Right atrium auricular region (tissue), 2 donors: ENCODE measurements around the gene KMT2E. TPM values are rescaled to one million over a fixed set of nuclear protein-coding genes. Genes with fewer than 3 reads are reported as not detected.

Source experiments
- DNase-seq: peaks from one replicate; pipeline ENCODE4 v3.0.0-alpha.2; 2019; ENCODE audit warnings: low spot score
- H3K27ac ChIP-seq, 2 donors: fragments of 200-600 bp; sonication (generic); 1 replicate in 1 of 2; 2 replicates in 1 of 2; pipeline ENCODE4 v1.5.1; 2016 to 2019
- H3K27me3 ChIP-seq, 2 donors: fragments of 200-600 bp; sonication (generic); one replicate each; pipeline versions ENCODE4 v1.5.1 to v1.6.0; 2017 to 2019
- H3K36me3 ChIP-seq: fragments of 200-600 bp; sonication (generic); one replicate; pipeline ENCODE4 v1.5.1; 2016
- H3K4me1 ChIP-seq, 2 donors: fragments of 200-600 bp; sonication (generic); one replicate each; pipeline versions ENCODE4 v1.5.1 to v1.6.0; 2017 to 2019
- H3K4me3 ChIP-seq, 2 donors: fragments of 200-600 bp; sonication (generic); 1 replicate in 1 of 2; 2 replicates in 1 of 2; pipeline ENCODE4 v1.5.1; 2017 to 2019; ENCODE audit warnings: mild to moderate bottlenecking in 1 of 2, moderate library complexity in 1 of 2
- H3K9me3 ChIP-seq, 2 donors: fragments of 200-600 bp; sonication (generic); one replicate each; pipeline ENCODE4 v1.5.1; 2019
- CTCF ChIP-seq, 2 donors: fragments of 200-600 bp; sonication (generic); IDR thresholded peaks; one replicate each; pipeline ENCODE4 v1.5.1; 2019; ENCODE audit warnings: antibody characterized with exemption in 2 of 2
- total RNA-seq, 2 donors: library from RNA; depleted of rRNA; stranded (reverse); fragments of >200 nt; gene quantifications; one replicate each; pipeline ENCODE4 v1.1.0, GENCODE V29; 2016

KMT2E gene
- total RNA-seq, 2 donors from 2014 or later: 51.4 to 81.3 TPM

DNA sequence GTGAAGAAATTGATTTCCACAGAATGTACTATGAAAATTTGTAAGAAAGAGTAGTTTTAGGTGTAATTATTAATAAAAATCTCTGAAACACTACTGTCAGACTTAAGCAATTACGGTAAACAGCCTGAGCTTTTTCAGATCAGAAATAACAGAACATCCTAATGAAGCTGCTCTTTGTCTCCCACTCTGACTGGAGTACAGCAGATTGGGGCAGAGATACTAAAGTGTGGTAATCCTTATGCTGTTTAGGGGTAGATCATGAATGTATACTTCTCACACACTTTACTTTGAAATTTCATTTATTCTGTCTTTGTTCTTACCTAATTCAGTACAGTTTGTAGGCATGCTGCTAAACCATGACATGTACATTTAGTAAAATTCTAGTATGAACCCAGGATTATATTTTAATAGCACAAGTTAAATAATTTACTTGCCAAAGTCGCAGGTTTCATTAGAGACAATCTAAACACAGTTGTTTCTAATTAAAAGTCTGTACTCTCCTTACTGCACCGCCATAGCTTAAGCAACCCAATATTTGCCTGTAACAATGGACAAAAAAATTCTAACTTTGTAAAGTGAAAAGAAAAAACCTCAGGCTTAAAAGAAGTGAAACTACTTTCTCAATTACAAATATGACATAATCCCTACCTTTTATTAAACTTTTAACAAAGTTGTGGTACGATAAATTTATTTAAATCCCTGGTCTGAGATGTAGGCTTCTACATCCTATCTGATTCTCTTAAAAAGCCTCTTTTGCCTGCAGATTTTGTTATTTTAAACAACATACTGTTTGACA, 88.8 kb downstream of the KMT2E start:
- no peak for DNase-seq
- no peak overlapping the region for H3K27ac ChIP-seq
- no peaks in the 10 kb centered on the region for H3K27me3 ChIP-seq
- H3K9me3 ChIP-seq: no peaks in the 10 kb centered on the region
- no peak for TF ChIP-seq CTCF (IDR thresholded peaks at IDR 0.05)
- H3K36me3 ChIP-seq: peaks cover 66% of the 10 kb centered on the region
- no peak overlapping the region for H3K4me3 ChIP-seq
- H3K4me1 ChIP-seq: peaks cover 0 to 7% of the 10 kb centered on the region in 2 donors

- no peaks in the 10 kb centered on the region for H3K27me3 ChIP-seq
- TF ChIP-seq CTCF (IDR thresholded peaks at IDR 0.05): no peak
Measured at GRCh38 chr7:105105579-105105978, 91.6 kb downstream of the KMT2E start.

GRCh38 chr7:105106473-105106872, 92.5 kb downstream of the KMT2E start:
- H3K27ac ChIP-seq: no peak overlapping the region
- H3K4me3 ChIP-seq: no peak overlapping the region
- no peak for TF ChIP-seq CTCF (IDR thresholded peaks at IDR 0.05)
- H3K9me3 ChIP-seq: no peaks in the 10 kb centered on the region
- H3K27me3 ChIP-seq: no peaks in the 10 kb centered on the region
- peaks cover 0 to 7% of the 10 kb centered on the region in 2 donors for H3K4me1 ChIP-seq
- peaks cover 91% of the 10 kb centered on the region for H3K36me3 ChIP-seq
- DNase-seq: no peak

More at GRCh38 chr7:105105579-105105978, 91.6 kb downstream of the KMT2E start:
- DNase-seq: no peak
- Histone ChIP-seq H3K27ac (no peak overlapping the region), H3K4me1 (peaks cover 0 to 7% of the 10 kb centered on the region in 2 donors), H3K9me3 (no peaks in the 10 kb centered on the region), H3K36me3 (peaks cover 82% of the 10 kb centered on the region), H3K4me3 (no peak overlapping the region)

DNA sequence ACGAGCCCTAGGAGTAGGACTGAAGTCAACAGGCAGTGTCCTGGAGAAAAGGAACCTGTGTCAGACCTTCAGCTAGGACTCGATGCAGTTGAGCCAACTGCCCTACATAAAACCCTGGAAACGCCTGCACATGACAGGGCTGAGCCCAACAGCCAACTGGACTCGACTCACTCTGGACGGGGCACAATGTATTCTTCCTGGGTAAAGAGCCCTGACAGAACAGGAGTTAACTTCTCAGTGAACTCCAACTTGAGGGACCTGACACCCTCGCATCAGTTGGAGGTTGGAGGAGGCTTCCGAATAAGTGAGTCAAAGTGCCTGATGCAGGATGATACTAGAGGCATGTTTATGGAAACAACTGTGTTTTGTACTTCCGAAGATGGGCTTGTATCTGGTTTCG, 93.5 kb downstream of the KMT2E start:
- TF ChIP-seq CTCF (IDR thresholded peaks at IDR 0.05): no peak
- Histone ChIP-seq H3K4me3 (no peak overlapping the region), H3K4me1 (peaks cover 0 to 7% of the 10 kb centered on the region in 2 donors), H3K9me3 (no peaks in the 10 kb centered on the region), H3K27ac (no peak overlapping the region), H3K27me3 (no peaks in the 10 kb centered on the region), H3K36me3 (peaks cover 100% of the 10 kb centered on the region)
- no peak for DNase-seq

- Histone ChIP-seq H3K4me3 (no peak overlapping the region), H3K4me1 (no peaks in the 10 kb centered on the region), H3K27ac (no peak overlapping the region), H3K36me3 (peaks cover 77% of the 10 kb centered on the region), H3K9me3 (no peaks in the 10 kb centered on the region), H3K27me3 (no peaks in the 10 kb centered on the region)
- no peak for TF ChIP-seq CTCF (IDR thresholded peaks at IDR 0.05)
- DNase-seq: no peak
Measured at GRCh38 chr7:105112440-105113418, 98.7 kb downstream of the KMT2E start.
